Thyroid gland (tissue), 4 donors: Measurements from ENCODE around the gene RTBDN. TPM values are rescaled to one million over a fixed set of nuclear protein-coding genes. Genes with fewer than 3 reads are reported as not detected.
A peak's percentile ranks its signal among the peaks of the same experiment; 100 is the strongest.
"Not testable (repeated sequence)": the region's sequence is repeated elsewhere in the genome, so short reads cannot be mapped to it uniquely, and the experiment has no call there.

Experiments used
- DNase-seq, 2 donors: peaks; one replicate each; pipeline ENCODE4 v3.0.0-alpha.2; 2019
- H3K27ac ChIP-seq, 3 donors: fragments of 200-600 bp; sonication (generic); 1 replicate in 2 of 3; 2 replicates in 1 of 3; pipeline ENCODE4 v1.5.1; 2016 to 2019; ENCODE audit warnings: mild to moderate bottlenecking in 1 of 3, moderate library complexity in 1 of 3
- H3K27me3 ChIP-seq: fragments of 200-600 bp; sonication (generic); one replicate; pipeline ENCODE4 v1.5.1; 2019
- H3K36me3 ChIP-seq, 2 donors: fragments of 200-600 bp; sonication (generic); one replicate each; pipeline ENCODE4 v1.5.1; 2016 to 2019
- H3K4me1 ChIP-seq, 2 donors: fragments of 200-600 bp; sonication (generic); one replicate each; pipeline ENCODE4 v1.5.1; 2017 to 2019
- H3K4me3 ChIP-seq, 3 donors: fragments of 200-600 bp; sonication (generic); replicated peaks in 1 of 3; 1 replicate in 2 of 3; 2 replicates in 1 of 3; pipeline ENCODE4 v1.5.1; 2016; ENCODE audit warnings: mild to moderate bottlenecking in 1 of 3
- H3K9me3 ChIP-seq: fragments of 200-600 bp; sonication (generic); one replicate; pipeline ENCODE4 v1.5.1; 2017
- CTCF ChIP-seq, 6 experiments: fragments of 200-600 bp in 3 of 6; fragments of 450-650 bp in 3 of 6; sonication (generic) in 3 of 6; IDR thresholded peaks; one replicate each; pipeline ENCODE4 v1.5.1; 2016 to 2019; ENCODE audit warnings: antibody characterized with exemption in 6 of 6, mild to moderate bottlenecking in 2 of 6, inconsistent platforms in 1 of 6, moderate library complexity in 1 of 6
- POLR2A ChIP-seq, 2 donors: fragments of 450-650 bp; IDR thresholded peaks; one replicate each; pipeline ENCODE4 v1.6.1; 2017; ENCODE audit warnings: antibody characterized with exemption in 2 of 2, mild to moderate bottlenecking in 2 of 2, moderate library complexity in 1 of 2
- WGBS, 2 donors: methylation state at CpG; one replicate each; pipeline ENCODE4 v1.1.5; 2017; 5-methylcytosine and 5-hydroxymethylcytosine counted together
- intact Hi-C: fragments of 100-400 bp; cut with DNase I; formaldehyde crosslinking; loops from one replicate; pipeline ENCODE4 v1.15.1; 2023
- total RNA-seq, 4 donors: library from RNA; depleted of rRNA; stranded (reverse); fragments of >200 nt; gene quantifications; one replicate each; pipeline ENCODE4 v1.2.3, GENCODE V29; 2016

The RTBDN gene
- total RNA-seq, 4 donors from 2014 or later, result not detected

GRCh38 chr19:12825254-12826131 lies 8.9 kb downstream of the RTBDN start:
- peak in 1 of 6 experiments; percentile 36 for TF ChIP-seq CTCF (IDR thresholded peaks at IDR 0.05)
- TF ChIP-seq POLR2A (IDR thresholded peaks at IDR 0.05), result no peak
- Histone ChIP-seq H3K36me3 (no peaks in the 10 kb centered on the region), H3K4me1 (no peaks in the 10 kb centered on the region), H3K9me3 (no peaks in the 10 kb centered on the region), H3K27ac (no peak overlapping the region), H3K4me3 (no peak overlapping the region), H3K27me3 (peaks cover 12% of the 10 kb centered on the region)
- peak in 1 of 2 donors; percentile 11 for DNase-seq
- WGBS, 2 donors, result 8 to 13% methylated on average over 26 to 46 of the region's 46 CpGs
- intact Hi-C loops, result no loop called here

- Histone ChIP-seq H3K27ac (no peak overlapping the region), H3K4me3 (no peak overlapping the region), H3K27me3 (peaks cover 7% of the 10 kb centered on the region), H3K9me3 (no peaks in the 10 kb centered on the region), H3K36me3 (no peaks in the 10 kb centered on the region), H3K4me1 (no peaks in the 10 kb centered on the region)
- WGBS, 2 donors, result 90 to 94% methylated on average over 2 of the region's 2 CpGs
- no peak for TF ChIP-seq CTCF (IDR thresholded peaks at IDR 0.05)
- no peak for TF ChIP-seq POLR2A (IDR thresholded peaks at IDR 0.05)
- DNase-seq, result no peak
- intact Hi-C loops, result no loop called here
Measured at GRCh38 chr19:12821761-12822160, 12.6 kb downstream of the RTBDN start.

DNA sequence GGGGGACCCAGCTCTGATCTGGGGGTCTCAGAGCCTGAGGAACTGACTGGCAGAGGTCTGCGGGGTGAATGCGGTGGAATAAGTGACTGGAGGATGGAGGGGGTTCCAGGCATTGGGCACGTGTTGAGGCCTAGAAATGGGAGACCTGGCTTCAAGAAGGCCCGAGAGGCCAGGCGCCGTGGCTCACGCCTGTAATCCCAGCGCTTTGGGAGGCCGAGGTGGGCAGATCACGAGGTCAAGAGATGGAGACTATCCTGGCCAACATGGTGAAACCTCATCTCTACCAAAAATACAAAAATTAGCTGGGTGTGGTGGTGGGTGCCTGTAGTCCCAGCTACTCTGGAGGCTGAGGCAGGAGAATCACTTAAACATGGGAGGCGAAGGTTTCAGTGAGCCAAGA lies 16.6 kb downstream of the RTBDN start:
- H3K36me3 ChIP-seq, H3K4me1 ChIP-seq, H3K4me3 ChIP-seq, H3K9me3 ChIP-seq, intact Hi-C loops, DNase-seq, H3K27me3 ChIP-seq, H3K27ac ChIP-seq: not testable (repeated sequence)
- WGBS, 2 donors, result 94 to 97% methylated on average over 11 of the region's 11 CpGs

- H3K4me3 ChIP-seq, intact Hi-C loops, H3K4me1 ChIP-seq, H3K36me3 ChIP-seq, H3K27me3 ChIP-seq, DNase-seq, H3K27ac ChIP-seq, H3K9me3 ChIP-seq: not testable (repeated sequence)
- 94 to 95% methylated on average over 6 of the region's 6 CpGs for WGBS, 2 donors
Measured at GRCh38 chr19:12817188-12817587, 17.2 kb downstream of the RTBDN start.

GRCh38 chr19:12815088-12815487 lies 19.3 kb downstream of the RTBDN start:
- no peaks in the 10 kb centered on the region for H3K4me1 ChIP-seq
- H3K27ac ChIP-seq, result no peak overlapping the region
- DNase-seq, result no peak
- TF ChIP-seq CTCF (IDR thresholded peaks at IDR 0.05), result no peak
- TF ChIP-seq POLR2A (IDR thresholded peaks at IDR 0.05), result no peak
- 84 to 91% methylated on average over 7 of the region's 7 CpGs for WGBS, 2 donors
- H3K36me3 ChIP-seq, result no peaks in the 10 kb centered on the region
- intact Hi-C loops, result no loop called here
- H3K27me3 ChIP-seq, result no peaks in the 10 kb centered on the region
- no peaks in the 10 kb centered on the region for H3K9me3 ChIP-seq
- H3K4me3 ChIP-seq, result no peak overlapping the region
